ENCODE measurements around the gene DPP7.
A peak's percentile ranks its signal among the peaks of the same experiment; 100 is the strongest.
"Not testable (repeated sequence)": the region's sequence is repeated elsewhere in the genome, so short reads cannot be mapped to it uniquely, and the experiment has no call there.

The DPP7 gene

DNA sequence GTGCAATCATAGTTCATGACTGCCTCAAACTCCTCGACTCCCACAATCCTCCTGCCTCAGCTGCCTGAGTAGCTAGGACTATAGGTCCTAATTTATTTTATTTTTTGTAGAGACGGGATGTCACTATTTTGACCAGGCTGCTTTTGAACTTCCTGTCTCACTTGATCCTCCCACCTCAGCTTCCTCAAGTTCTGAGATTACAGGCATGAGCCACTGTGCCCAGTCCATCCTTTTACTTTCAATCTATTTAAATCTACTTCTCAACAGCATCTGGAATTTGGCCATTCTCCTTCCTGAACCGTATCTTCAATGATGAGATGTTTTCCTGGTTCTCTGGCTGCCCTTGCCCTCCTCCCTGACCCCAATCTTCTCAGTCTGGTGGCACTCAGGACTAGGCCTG, 12.3 kb upstream of the DPP7 start:
- TF ChIP-seq EZH2phosphoT487 (IDR thresholded peaks at IDR 0.05; ENCODE audit: borderline replicate concordance), result no peak
- TF ChIP-seq, protein P1, sequence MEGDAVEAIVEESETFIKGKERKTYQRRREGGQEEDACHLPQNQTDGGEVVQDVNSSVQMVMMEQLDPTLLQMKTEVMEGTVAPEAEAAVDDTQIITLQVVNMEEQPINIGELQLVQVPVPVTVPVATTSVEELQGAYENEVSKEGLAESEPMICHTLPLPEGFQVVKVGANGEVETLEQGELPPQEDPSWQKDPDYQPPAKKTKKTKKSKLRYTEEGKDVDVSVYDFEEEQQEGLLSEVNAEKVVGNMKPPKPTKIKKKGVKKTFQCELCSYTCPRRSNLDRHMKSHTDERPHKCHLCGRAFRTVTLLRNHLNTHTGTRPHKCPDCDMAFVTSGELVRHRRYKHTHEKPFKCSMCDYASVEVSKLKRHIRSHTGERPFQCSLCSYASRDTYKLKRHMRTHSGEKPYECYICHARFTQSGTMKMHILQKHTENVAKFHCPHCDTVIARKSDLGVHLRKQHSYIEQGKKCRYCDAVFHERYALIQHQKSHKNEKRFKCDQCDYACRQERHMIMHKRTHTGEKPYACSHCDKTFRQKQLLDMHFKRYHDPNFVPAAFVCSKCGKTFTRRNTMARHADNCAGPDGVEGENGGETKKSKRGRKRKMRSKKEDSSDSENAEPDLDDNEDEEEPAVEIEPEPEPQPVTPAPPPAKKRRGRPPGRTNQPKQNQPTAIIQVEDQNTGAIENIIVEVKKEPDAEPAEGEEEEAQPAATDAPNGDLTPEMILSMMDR (conservative IDR thresholded peaks at IDR 0.05; ENCODE audit: low read length), result no peak
- Histone ChIP-seq H3K4me3 (ENCODE audit: low read length, poor library complexity, severe bottlenecking) (peak overlapping the region; percentile 85), H3K27me3 (ENCODE audit: insufficient read depth, low read length, poor library complexity, severe bottlenecking) (no peaks in the 10 kb centered on the region), H3K36me3 (ENCODE audit: insufficient read depth, low read length) (no peaks in the 10 kb centered on the region), H3K9me2 (replicated peaks; ENCODE audit: low read depth, low read length) (no peaks in the 10 kb centered on the region), H3K4me1 (ENCODE audit: insufficient read depth, low read length, poor library complexity, severe bottlenecking) (peaks cover 26% of the 10 kb centered on the region), H3K79me2 (ENCODE audit: insufficient read depth, low read length) (peaks cover 28% of the 10 kb centered on the region), H3F3A (ENCODE audit: low read depth) (peaks cover 11% of the 10 kb centered on the region), H3K9me3 (ENCODE audit: insufficient read depth, low read depth, low read length) (no peaks in the 10 kb centered on the region), H3K4me2 (ENCODE audit: low read depth, low read length, poor library complexity, severe bottlenecking) (peak overlapping the region; percentile 100), H4K20me1 (ENCODE audit: insufficient read depth, low read length, poor library complexity, severe bottlenecking) (no peaks in the 10 kb centered on the region), H3K9ac (ENCODE audit: low read depth, low read length, poor library complexity, severe bottlenecking) (peak overlapping the region; percentile 95), H2AFZ (ENCODE audit: low read length) (peak overlapping the region; percentile 92; the same call in 1 of the 2 replicates)

DNA sequence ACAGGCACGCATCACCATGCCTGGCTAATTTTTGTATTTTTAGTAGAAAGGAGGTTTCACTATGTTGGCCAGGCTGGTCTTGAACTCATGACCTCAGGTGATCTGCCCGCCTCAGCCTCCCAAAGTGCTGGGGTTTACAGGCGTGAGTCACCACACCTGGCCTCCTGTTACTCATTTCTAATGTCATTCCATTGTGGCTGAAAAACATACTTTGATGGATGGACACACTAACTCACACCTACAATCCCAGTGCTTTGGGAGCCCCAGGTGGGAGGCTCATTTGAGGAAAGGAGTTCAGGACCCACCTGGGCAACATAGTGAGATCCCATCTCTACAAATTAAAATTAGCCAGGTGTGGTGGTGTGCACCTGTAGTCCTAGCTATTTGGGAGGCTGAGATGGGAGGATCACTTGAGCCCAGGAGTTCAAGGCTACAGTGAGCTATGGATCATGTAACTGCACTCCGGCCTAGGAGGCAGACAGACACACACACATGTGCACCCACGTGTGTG, 9.5 kb upstream of the DPP7 start:
- H3F3A ChIP-seq (ENCODE audit: low read depth); H3K36me3 ChIP-seq (ENCODE audit: insufficient read depth, low read length); H4K20me1 ChIP-seq (ENCODE audit: insufficient read depth, low read length, poor library complexity, severe bottlenecking); H3K27me3 ChIP-seq (ENCODE audit: insufficient read depth, low read length, poor library complexity, severe bottlenecking); H2AFZ ChIP-seq (ENCODE audit: low read length); H3K9me2 ChIP-seq (replicated peaks; ENCODE audit: low read depth, low read length); H3K4me2 ChIP-seq (ENCODE audit: low read depth, low read length, poor library complexity, severe bottlenecking); H3K9ac ChIP-seq (ENCODE audit: low read depth, low read length, poor library complexity, severe bottlenecking); H3K4me3 ChIP-seq (ENCODE audit: low read length, poor library complexity, severe bottlenecking); H3K9me3 ChIP-seq (ENCODE audit: insufficient read depth, low read depth, low read length): not testable (repeated sequence)
- peaks cover 22% of the 10 kb centered on the region for H3K4me1 ChIP-seq (ENCODE audit: insufficient read depth, low read length, poor library complexity, severe bottlenecking)
- peaks cover 23% of the 10 kb centered on the region for H3K79me2 ChIP-seq (ENCODE audit: insufficient read depth, low read length)

DNA sequence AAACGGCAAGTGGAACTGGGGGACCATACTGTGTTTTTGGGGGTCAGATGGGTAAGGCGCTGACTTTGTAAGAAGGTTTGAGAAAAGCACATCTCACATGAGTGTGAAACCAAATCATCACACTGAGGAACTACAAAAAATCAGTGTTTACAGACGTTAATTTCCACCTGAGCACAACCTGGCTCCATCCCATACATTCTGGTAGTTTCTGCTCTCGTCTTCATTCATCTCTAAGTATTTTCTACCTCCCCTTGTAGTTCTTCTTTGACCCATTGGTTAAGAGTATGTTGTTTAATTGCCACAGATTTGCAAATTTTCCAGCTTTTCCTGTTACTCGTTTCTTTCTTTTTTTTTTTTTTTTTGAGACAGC, 8.9 kb upstream of the DPP7 start:
- H4K20me1 ChIP-seq (ENCODE audit: insufficient read depth, low read length, poor library complexity, severe bottlenecking), result no peaks in the 10 kb centered on the region
- H3K27me3 ChIP-seq (ENCODE audit: insufficient read depth, low read length, poor library complexity, severe bottlenecking), result no peaks in the 10 kb centered on the region
- H3K79me2 ChIP-seq (ENCODE audit: insufficient read depth, low read length), result peaks cover 17% of the 10 kb centered on the region
- peaks cover 3% of the 10 kb centered on the region for H3F3A ChIP-seq (ENCODE audit: low read depth)
- no peaks in the 10 kb centered on the region for H3K36me3 ChIP-seq (ENCODE audit: insufficient read depth, low read length)
- H3K9me2 ChIP-seq (replicated peaks; ENCODE audit: low read depth, low read length), result no peaks in the 10 kb centered on the region
- no peak overlapping the region for H3K9ac ChIP-seq (ENCODE audit: low read depth, low read length, poor library complexity, severe bottlenecking)
- H3K9me3 ChIP-seq (ENCODE audit: insufficient read depth, low read depth, low read length), result no peaks in the 10 kb centered on the region
- H2AFZ ChIP-seq (ENCODE audit: low read length), result no peak overlapping the region
- H3K4me3 ChIP-seq (ENCODE audit: low read length, poor library complexity, severe bottlenecking), result no peak overlapping the region
- peaks cover 19% of the 10 kb centered on the region for H3K4me1 ChIP-seq (ENCODE audit: insufficient read depth, low read length, poor library complexity, severe bottlenecking)
- TF ChIP-seq, protein P1 (conservative IDR thresholded peaks at IDR 0.05; ENCODE audit: low read length), result no peak
- TF ChIP-seq EZH2phosphoT487 (IDR thresholded peaks at IDR 0.05; ENCODE audit: borderline replicate concordance), result no peak
- H3K4me2 ChIP-seq (ENCODE audit: low read depth, low read length, poor library complexity, severe bottlenecking), result no peak overlapping the region

DNA sequence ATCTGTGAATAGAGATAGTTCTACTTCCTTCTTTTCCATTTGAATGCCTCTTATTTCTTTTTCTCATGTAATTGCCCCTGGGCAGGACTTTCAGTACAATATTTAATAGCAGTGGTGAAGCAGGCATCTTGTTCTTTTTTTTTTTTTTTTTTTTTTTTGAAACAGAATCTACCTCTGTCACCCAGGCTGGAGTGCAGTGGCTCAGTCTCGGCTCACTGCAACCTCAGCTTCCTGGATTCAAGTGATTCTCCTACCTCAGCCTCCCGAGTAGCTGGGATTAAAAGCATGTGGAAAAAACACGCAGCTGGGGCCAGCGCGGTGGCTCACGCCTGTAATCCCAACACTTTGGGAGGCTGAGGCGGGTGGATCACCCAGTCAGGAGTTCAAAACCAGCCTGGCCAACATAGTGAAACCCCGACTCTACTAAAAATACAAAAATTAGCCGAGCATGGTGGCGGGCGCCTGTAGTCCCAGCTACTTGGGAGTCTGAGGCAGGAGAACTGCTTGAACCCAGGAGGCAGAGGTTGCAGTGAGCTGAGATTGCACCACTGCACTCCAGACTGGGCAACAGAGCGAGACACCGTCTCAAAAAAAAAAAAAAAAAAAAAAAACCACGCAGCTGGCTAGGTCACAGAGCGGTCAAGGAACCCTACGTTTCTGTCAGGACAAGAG, 8.4 kb upstream of the DPP7 start:
- not testable (repeated sequence) for H3F3A ChIP-seq (ENCODE audit: low read depth); H4K20me1 ChIP-seq (ENCODE audit: insufficient read depth, low read length, poor library complexity, severe bottlenecking); H3K9me2 ChIP-seq (replicated peaks; ENCODE audit: low read depth, low read length); H3K4me3 ChIP-seq (ENCODE audit: low read length, poor library complexity, severe bottlenecking); H3K4me2 ChIP-seq (ENCODE audit: low read depth, low read length, poor library complexity, severe bottlenecking); H3K9me3 ChIP-seq (ENCODE audit: insufficient read depth, low read depth, low read length); H3K36me3 ChIP-seq (ENCODE audit: insufficient read depth, low read length); H3K27me3 ChIP-seq (ENCODE audit: insufficient read depth, low read length, poor library complexity, severe bottlenecking); H2AFZ ChIP-seq (ENCODE audit: low read length)
- peaks cover 12% of the 10 kb centered on the region for H3K79me2 ChIP-seq (ENCODE audit: insufficient read depth, low read length)
- H3K4me1 ChIP-seq (ENCODE audit: insufficient read depth, low read length, poor library complexity, severe bottlenecking), result peaks cover 14% of the 10 kb centered on the region
- peak overlapping the region; percentile 1 for H3K9ac ChIP-seq (ENCODE audit: low read depth, low read length, poor library complexity, severe bottlenecking)

DNA sequence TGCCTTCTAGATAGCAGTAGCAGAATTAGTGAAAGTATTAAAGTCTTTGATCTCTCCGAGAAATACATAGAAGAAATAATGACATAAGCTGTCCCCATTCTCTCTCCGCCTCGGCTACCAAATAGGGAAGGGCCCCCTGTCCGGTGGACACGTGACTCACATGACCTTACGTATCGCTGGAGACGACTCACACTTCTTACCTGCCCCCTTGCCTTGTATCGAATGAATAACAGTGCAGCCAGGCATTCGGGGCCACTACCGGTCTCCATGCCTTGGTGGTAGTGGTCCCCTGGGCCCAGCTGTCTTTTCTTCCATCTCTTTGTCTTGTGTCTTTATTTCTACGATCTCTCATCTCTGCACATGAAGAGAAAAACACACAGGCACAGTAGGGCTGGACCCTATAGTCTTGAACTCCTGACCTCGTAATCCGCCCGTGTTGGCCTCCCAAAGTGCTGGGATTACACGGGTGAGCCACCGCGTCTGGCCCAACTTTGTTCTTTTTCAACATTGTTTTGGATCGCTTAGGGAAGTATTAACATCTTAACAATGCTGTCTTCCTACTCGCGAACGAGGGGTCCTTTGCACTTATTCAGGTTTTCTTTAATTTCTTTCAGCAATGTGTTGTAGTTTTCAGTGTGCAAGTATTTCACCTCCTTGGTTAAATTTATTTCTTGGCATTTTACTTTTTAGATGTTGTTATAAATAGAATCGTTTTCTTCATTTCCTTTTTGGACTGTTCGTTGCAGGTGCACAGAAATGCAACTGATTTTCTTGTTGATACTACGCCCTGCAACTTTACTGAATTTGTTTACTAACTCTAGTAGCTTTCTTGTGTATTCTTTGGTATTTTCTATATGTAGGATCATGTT, 7.6 kb upstream of the DPP7 start:
- H3K9me3 ChIP-seq (ENCODE audit: insufficient read depth, low read depth, low read length); H3K36me3 ChIP-seq (ENCODE audit: insufficient read depth, low read length); H2AFZ ChIP-seq (ENCODE audit: low read length); H4K20me1 ChIP-seq (ENCODE audit: insufficient read depth, low read length, poor library complexity, severe bottlenecking); H3F3A ChIP-seq (ENCODE audit: low read depth); H3K4me1 ChIP-seq (ENCODE audit: insufficient read depth, low read length, poor library complexity, severe bottlenecking); H3K9me2 ChIP-seq (replicated peaks; ENCODE audit: low read depth, low read length); H3K4me3 ChIP-seq (ENCODE audit: low read length, poor library complexity, severe bottlenecking); H3K79me2 ChIP-seq (ENCODE audit: insufficient read depth, low read length); H3K4me2 ChIP-seq (ENCODE audit: low read depth, low read length, poor library complexity, severe bottlenecking); H3K27me3 ChIP-seq (ENCODE audit: insufficient read depth, low read length, poor library complexity, severe bottlenecking): not testable (repeated sequence)
- peak overlapping the region; percentile 1 for H3K9ac ChIP-seq (ENCODE audit: low read depth, low read length, poor library complexity, severe bottlenecking)

Measured in Loucy (cell line).